HS-27A (cell line): ENCODE results near the gene VSIR.

ENCODE experiments used
- DNase-seq: peaks from one replicate; pipeline ENCODE4 v3.0.0-alpha.2; 2012; ENCODE audit warnings: low read depth, missing footprints

The VSIR gene

DNA sequence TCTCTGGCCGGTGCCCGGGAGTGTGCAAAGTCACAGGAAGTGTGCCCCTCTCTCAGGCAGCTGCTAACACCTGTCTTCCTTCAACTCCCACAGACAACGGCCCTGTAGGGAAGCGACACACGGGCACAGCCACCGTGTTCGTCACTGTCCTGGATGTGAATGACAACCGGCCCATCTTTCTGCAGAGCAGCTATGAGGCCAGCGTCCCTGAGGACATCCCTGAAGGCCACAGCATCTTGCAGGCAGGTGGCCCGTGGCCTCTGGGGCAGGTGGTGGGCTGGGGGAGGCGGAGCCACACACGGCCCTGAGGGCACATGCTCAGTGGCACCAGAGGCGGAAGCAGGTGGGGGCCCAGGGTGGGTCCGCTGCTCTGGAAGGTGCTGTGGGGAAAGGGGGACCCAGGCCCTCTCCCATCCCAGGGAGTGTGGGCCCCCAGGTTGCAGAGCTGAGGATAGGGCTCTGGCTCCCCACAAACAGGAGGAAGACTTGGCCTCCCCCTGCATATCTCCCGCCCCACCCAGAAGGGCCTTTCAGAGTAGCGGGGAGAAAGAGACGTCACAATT is 60.7 kb downstream of the VSIR start:
- no peak for DNase-seq

DNA sequence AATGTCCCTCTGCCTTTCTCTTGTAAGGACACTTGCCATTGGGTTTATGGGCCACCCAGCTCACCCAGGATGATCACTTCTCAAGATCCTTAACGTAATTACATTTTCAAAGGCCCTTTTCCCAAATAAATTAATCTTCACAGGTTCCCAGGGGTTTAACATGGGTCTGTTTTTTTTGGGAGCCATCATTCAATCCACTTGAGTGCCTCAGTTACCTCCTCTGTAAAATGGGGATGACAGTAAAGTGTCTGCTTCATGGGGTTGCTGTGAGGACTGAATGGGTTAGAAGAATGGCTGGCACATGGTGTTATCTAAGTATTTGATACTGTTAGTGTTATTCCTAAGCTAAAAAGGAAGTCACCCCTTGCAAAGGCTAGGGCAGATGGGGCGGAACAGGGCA is 61.1 kb downstream of the VSIR start:
- no peak for DNase-seq

DNA sequence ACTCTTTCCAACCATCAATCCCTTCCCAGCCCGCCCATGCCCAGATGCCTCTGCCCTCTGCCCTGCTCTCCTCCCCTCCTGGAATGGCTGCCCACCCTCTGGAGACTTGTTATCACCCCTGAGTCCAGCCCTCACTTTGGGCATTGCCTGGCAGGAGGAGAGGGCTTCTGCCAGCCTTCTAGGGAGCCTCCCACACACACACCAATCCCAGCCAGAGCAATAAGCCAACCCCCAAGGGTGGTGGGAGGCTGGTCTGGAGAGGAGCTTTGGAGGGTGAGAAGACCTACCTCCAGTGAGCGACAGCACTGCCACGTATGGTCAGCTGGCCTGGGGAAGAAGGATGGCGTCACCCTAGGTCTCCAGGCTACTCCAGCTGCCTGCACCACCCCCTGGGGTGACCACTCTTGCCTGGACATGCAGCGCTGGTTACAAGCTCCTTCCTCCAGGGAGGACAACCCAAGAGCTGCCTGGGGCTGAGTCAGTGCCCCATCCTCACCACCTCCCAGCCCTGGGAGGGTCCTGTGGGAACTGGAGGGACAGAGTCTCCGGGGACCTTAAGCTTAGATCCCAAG is 62.2 kb downstream of the VSIR start:
- DNase-seq, result no peak

DNA sequence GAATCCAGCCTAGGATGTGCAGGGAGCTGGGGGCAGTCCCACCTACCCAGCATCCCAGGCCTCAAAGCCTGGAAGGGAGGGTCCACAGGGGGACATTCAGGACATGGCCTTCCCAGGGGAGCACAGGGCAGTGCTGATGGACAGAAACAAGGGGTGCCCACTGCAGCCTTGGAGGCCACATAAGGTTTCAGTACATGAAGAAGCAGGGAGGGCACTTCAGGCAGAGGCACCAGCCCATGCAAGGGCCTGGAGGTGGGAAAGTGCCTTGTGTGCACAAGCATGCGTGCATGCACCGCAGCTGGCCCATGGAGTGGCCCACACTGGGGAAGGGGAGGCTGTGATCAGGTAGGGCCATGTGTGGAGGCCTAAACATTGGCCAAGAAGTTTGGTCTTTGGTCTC is 62.8 kb downstream of the VSIR start:
- DNase-seq, result no peak

DNA sequence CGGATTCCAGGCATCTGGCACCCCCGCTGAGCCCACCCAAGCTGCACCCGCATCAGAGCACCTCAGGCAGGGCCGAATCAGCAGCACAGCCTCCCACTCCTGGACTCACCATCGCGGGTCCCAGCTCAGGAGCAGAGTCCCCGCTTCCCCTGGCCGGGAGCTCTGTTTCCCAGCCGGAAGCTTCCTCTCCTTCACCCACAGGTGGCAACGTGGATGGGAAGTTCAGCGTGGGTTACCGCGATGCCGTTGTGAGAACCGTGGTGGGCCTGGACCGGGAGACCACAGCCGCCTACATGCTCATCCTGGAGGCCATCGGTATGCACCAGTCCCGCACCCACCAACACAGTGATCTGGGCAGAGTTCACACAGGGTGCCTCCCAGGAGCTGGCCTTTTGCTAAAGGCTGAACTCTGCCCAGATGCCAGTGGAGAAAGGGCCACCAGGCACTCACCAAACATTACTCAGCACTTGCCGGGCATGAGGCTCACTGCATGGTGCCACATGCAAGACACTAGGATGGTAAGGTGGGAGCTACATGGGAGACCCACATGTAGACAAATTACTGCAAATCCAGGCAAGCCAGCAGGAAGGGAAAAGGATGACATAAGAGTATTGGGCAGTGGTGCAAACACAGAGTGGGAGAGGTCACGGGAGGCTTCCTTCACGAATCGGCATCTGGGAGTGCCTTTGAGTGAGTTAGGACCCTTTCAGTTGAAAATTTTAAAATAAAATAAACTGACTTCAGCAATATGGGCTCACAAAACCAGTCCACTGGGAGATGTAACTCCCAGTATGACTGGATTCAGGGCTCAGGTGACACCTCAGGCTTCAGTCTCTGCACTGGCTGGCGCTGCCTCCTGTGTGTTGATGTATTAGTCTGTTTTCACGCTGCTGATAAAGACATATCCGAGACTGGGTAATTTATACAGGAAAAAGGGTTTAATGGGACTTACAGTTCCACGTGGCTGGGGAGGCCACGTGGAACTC is 64.1 kb downstream of the VSIR start:
- DNase-seq, result no peak

DNA sequence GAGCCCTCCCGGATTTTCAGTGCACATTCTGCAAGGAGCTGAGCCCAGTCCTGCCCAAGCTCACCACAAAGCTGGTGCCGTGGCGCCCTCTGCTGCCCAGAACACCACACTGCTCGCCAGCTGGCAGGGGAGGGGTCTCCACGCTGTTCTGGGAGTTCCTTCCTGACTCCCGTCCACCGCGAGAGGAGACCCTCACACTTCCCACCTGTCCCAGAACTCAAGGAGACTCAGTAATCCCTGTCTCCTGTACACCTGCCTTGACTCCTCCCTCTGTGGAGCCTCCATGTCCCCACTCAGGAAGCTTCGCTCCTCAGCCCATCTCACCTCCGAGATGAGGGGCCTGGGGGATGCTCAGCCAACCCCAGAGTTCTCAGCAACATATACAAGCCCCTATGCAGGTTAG is 65.0 kb downstream of the VSIR start:
- DNase-seq, result no peak

DNA sequence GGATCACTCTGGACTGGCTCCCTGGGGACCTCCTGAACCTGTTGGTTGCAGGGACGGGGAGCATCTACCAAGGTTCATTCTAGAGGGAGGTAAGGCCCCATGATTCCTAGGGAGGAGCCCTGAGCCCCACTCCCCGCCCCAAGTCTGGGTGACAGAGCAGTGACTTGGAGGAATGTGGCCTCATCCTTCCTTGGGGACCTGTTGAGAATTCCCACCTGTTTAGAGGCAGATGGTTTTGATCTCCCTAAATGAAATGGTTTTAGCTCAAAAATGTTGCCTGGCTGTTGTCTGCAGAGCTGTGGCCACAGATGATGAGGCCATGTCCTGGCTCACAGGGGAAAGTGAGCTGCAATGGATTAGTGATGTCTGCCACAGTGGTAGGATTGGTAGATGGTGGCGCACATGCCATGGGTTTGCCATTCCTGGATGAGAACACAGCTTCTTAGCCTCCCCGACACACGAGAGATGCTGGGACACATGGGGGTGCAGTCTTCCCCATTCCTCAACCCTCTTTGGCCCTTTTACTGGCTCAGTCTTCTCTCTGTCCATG is 66.0 kb downstream of the VSIR start:
- DNase-seq, result no peak

DNA sequence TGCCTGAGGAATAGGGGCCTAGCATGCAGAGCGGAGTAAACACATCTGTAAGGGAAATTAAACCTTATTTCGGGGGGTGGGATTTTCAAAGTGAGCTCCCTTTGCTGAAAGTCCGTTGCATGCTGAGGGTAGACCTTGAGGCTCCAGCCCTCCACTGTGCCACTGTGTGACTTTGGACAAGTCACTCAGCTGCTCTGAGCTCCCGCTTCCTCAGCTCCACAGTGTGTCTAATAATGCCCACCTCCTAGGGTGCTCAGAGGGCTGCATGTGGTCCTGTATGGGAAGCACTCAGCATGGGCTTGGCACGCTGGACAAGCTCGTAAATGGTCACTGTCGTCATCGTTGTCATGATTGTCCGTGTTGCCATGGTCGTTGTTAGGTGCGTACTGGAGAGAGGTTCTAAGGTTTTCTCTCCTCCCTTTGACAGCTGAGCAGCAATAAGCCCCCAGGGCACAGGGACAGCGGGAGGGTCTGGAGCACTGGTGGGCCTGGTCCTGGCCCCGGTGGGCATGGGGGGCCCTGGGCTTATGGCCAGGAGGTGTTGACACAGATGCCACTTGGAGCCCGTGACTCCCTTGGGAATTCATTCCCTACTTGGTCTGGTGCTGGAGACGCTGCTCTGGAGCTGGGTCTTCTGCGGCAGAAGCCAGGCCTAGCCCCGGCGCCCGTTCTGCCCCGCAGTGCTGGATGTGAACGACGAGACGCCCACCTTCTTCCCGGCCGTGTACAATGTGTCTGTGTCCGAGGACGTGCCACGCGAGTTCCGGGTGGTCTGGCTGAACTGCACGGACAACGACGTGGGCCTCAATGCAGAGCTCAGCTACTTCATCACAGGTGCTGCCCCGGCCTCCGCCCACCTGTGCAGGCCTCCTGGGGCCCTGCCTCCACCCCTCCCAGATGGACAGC is 66.9 kb downstream of the VSIR start:
- no peak for DNase-seq

DNA sequence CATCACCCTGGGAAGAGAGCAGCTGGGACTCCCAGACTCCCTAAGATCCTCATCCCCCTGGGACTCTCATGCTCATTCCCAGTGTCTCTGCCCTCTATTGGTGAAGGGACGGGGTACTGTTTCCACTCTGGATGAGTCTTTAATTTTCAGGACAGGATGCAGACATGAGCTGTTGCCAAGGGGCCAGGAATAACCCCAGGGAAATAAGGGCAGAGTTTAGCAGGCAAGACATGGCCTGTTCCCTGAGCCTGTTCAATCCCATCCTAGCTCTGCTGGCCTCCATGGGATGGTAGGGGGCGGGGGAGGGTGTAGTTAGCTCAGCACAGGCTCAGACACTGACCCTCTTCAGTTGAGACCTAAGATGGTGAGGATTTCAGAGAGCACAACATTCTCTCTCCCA is 67.7 kb downstream of the VSIR start:
- no peak for DNase-seq

DNA sequence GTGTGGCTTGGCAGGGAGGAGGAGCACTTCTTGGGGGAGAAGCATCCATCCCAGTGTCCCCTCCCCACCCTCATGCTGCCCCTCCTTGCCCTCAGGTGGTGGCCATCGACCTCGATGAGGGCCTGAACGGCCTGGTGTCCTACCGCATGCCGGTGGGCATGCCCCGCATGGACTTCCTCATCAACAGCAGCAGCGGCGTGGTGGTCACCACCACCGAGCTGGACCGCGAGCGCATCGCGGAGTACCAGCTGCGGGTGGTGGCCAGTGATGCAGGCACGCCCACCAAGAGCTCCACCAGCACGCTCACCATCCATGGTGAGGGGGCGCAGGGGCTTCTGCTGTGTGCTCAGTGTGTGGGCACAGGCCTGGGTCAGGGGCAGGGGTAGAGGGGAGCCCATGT is 68.5 kb downstream of the VSIR start:
- DNase-seq, result no peak

DNA sequence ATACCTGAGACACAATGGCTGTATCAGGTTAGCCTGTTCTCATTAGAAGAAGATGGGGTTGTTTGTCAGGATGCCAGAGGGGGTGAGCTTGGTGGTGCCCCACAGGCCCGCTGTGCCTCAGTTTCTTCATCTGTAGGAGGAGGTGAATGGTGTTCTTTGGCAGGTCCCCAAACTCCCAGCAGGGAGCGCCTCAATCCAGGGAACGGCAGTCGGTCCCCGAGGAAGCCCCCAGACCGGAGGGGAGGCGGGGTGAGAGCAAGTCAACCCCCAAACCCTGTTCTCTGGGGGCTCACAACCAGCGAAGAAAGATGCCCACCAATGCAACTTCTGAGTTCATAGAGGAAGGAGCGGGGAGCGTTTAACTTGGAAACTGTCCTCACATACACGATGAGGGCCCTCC is 69.7 kb downstream of the VSIR start:
- DNase-seq, result no peak

DNA sequence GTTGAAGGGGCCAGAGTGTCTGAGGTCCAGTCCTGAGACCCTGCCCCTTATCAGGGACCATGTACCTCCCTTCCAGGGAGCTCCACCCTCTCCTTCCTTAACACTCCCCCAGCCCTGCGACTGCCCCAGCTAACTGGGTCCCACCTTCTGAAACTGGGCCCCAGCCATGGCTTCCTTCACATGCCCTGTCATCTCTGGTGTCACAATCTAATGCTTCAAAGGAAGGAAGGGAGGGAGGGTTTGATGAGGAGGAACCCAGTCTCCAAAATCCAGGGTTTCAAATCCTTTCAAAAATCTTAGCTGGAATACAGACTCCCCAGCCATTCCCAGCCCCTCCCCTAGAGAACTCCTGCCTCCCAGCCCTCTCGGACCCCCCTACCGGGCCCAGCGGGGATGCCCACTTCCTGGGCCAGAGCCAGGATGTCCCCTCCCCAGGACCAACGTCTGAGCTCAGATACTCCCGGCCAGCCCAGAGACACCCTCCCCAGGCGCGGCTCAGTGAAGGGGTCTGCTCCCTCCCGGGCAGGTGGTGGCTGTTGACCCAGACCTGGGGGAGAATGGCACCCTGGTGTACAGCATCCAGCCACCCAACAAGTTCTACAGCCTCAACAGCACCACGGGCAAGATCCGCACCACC is 71.7 kb downstream of the VSIR start:
- DNase-seq, result no peak

DNA sequence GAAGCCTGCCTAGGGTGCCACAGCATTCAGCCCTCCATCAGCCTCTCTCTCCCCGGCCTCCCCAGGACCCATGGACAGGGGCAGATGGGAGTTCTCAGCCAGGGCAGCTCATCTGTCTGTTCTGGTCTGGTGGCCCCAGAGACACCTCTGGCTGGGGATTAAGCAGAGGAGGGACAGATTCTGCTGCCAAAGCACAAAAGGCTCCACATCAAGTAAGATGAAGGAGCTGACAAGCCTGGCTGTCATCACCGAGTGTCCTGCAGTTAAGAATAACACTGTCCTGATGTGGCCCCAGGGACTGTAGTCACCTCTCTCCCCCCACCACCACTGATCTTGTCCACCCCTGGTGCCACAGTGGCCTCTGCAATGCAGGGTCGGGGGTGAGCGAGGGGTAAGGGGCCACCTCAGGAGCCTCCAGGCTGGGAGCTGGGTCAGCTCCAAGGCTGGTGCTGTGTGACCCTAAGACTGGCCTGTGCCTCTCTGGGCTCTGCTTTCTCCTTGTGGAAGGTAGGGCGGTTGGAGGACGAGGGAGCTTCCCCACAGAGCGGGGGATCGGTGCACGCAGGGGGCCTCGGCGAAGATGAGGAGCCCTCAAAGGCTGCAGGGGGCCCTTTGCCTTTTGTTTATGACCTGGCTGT is 72.5 kb downstream of the VSIR start:
- no peak for DNase-seq

DNA sequence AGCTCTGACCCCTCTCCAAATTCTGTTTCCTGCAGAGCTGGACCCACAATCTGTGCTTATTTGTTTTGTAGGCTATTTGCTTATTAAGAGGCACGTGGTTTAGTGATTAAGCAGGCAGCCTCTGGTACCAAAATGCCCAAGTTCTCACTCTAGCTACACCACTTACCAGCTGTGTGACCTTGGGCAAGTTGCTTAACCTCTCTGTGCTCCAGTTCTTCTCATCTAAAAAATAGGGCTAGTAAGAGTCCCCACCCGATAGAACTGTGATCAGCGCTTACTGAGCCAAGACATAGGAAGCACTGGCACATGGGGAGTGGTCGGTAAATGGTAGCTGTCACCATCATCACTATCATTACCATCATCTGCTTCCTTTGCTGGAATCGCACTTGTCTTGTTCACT is 74.6 kb downstream of the VSIR start:
- DNase-seq, result no peak

DNA sequence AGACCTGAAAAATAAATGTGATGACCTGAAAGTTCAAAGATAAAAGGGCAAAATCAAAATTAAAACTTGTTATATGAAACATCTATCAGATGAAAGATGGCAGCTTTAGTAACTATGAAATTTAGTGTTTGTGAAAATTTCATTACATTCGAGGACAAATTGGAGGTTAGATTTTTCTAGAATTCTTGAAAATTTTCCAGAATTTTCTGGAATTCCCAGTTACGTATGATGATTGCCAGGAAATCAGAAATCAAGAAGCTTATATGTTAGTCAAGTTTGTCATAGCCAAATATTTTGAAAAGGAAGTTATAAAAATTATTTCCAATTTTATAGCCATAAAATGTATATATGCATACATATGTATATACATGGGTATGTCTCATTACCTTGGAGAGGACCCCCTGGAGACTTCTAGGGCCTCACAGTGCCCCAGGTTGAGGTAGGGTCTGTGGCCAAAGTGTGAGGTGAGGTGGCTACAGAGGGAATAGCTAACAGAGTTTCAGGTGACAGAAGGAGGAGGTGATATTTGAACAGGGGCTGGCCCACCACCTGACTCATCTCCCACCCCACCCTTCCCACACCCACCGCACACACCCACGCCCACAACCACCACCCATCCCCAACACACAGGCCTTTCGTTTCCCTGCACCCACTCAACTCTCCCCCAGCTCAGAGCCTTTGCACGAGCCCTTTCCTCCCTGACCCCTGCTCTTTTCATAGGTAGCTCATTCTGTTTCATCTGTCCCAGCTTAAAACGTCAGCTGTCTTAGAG is 75.2 kb downstream of the VSIR start:
- no peak for DNase-seq
